Activated CD4-positive, CD25-positive, alpha-beta regulatory T cell treated with anti-CD3 and anti-CD28 coated beads, Interleukin-2, amount 50 U/mL, for 24 hours (primary cell): ENCODE results near the gene NCKAP5.

ENCODE experiments used
- ATAC-seq, 2 donors: fragments of 150-1000 bp; cut with Tn5 transposase; one replicate each; pipeline ENCODE4 v1.10.0; 2021; ENCODE audit warnings: mild to moderate bottlenecking in 1 of 2, moderate library complexity in 1 of 2

Gene NCKAP5

GRCh38 chr2:133062931-133063665 lies 505.2 kb downstream of the NCKAP5 start:
- no peak for ATAC-seq

DNA sequence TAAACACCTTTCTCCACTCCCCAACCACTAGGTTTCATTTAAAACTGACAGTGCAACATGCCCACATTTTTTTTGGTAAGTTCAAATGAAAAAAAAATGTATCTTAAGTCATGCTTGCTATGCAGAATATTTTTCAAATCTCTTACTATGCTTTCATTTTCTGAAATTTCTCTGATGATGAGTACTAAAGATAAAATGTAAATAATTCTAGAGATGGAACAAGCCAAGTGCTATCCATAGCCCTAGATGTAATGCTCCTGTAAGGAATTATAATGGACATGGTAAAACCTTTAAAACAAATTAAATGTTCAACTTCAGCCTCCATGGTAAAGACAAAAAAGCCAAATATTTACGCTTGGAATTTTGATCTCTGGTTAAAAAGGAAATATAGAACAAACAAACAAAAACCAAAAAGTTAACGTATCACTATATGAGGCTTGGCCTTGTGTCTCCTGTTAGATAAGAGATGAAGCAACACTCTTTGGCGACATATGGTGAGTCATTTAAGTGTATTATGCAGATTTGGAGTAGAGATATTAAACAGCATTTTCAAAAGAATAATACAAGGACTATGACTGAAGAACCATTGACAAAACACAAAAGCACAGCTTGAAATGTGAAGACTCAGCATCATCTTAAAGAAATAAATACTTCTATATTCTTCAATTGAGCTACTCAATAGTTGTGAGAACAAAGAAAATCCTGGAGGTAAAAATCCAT lies 506.2 kb downstream of the NCKAP5 start:
- ATAC-seq: no peak

GRCh38 chr2:133054297-133054696 lies 514.0 kb downstream of the NCKAP5 start:
- no peak for ATAC-seq

GRCh38 chr2:133053541-133053940 lies 514.7 kb downstream of the NCKAP5 start:
- no peak for ATAC-seq

DNA sequence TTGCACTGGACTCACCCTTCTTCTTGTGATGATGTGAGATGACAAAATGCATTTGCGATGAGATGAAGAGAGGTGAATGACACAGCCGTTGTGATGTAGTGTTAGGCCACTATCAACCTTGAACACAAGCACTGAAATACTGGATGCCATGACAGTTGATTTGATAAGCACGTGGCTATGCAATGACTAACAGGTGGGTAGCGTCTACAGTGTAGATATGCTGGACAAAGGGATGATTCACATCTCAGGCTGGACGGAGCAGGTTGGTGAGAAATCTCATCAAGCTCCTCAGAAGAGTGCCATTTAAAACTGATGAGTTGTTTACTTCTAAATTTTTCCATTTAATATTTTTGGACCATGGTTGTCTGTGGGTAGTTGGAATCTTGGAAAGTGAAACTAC lies 522.5 kb downstream of the NCKAP5 start:
- ATAC-seq: no peak

DNA sequence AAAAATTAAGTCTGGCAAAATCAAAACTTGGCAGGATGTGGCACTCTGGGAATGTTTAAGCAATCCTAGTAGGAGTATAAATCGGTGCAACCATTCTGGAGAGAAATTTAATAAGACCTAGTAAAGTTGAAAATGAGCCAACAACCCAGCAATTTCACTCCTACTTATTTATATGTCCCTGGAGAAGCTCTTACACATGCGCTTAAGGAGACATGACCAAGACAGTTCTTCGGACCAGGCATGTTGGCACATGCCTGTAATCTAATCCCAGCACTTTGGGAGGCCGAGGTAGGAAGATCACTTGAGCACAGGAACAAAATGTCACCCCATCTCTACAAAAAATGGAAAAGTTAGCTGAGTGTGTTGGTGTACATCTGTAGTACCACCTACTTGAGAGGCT lies 523.7 kb downstream of the NCKAP5 start:
- no peak for ATAC-seq

- ATAC-seq: no peak
Measured at GRCh38 chr2:133040170-133040569, 528.1 kb downstream of the NCKAP5 start.

GRCh38 chr2:133039531-133039930 lies 528.7 kb downstream of the NCKAP5 start:
- no peak for ATAC-seq

- ATAC-seq: no peak
Measured at GRCh38 chr2:133026536-133027177, 541.6 kb downstream of the NCKAP5 start.

- ATAC-seq: no peak
Measured at GRCh38 chr2:133025004-133025403, 543.3 kb downstream of the NCKAP5 start.

DNA sequence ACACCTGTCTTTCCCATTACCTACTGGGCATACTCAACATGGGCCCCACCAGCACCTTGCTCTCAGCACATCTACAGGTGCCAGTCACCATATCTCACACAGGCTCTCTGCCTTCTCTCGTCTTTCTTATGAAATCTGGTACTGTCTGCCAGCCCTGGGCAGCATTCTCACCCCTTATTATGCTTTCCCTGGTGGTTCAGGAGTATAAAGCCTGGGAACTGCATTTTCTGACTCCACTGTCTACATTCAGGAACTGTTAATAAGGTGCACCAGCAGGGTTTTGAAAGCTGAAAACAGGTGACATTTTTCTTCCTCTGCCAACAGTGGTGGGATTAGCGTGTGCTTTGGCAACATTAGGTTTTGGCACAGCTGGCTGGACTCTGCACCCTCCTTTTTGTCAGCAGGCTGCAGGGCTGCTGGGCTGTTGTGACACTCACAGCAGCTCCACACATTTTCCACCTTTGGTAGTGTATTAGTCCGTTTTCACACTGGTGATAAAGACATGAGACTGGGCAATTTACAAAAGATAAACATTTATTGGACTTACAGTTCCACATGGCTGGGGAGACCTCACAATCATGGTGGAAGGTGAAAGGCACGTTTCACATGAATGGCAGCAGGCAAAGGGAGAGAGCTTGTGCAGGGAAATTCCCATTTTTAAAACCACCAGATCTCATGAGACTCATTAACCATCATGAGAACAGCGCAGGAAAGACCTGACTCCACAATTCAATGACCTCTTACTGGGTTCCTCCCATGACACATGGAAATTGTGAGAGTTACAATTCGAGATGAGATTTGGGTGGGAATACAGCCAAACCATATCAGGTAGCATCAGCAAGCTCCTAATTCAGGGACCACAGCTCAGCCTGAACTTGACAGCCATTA lies 555.2 kb downstream of the NCKAP5 start:
- ATAC-seq: no peak

- no peak for ATAC-seq
Measured at GRCh38 chr2:133004623-133005022, 563.6 kb downstream of the NCKAP5 start.

GRCh38 chr2:132999421-132999820 lies 568.8 kb downstream of the NCKAP5 start:
- ATAC-seq: no peak

DNA sequence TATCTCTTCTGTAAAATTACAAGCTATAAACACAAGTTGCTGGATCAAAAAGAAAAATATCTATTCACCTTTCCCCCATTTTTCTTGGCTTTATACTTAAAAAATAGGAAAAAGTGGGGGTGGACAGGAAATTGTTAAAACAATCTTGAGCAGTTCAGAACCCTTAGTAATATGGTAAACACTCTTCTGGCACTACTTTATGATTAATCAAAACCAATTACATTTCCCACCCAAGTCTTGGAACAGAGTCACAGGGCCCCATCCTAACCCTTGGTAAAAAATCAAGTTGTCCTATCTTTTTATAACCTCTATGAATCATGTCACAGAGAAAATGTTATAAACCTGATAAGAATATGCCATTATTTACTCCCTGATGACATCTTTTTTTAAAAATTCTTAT lies 570.0 kb downstream of the NCKAP5 start:
- ATAC-seq: no peak

DNA sequence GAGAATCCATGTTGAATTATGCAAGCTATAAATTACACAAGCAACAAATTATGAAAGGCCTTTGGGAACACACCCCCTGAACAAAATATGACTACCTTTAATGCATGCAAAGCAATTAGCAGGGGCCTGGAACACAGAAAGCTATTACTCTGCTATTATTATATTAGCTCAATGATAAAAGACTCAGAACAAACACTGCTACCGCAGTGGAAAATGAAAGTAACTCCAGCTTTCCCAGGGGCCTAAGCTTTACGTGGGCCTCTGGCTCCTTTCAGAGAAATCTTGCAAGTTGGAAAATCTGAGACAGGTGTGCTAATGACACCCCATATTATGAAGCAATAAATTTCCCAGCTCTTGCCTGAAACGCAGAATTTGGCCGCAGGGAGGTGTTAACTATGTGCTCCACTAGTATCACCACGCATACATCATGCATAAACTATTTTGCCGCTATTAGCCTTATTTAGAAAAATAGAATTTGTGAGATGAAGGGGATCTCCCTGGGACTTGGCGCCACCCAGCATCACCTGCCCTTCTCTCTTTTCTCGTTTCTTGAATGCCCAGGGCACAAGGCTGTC lies 576.7 kb downstream of the NCKAP5 start:
- no peak for ATAC-seq

GRCh38 chr2:132984731-132985130 lies 583.5 kb downstream of the NCKAP5 start:
- no peak for ATAC-seq

- ATAC-seq: no peak
Measured at GRCh38 chr2:132980304-132980703, 588.0 kb downstream of the NCKAP5 start.

- ATAC-seq: no peak
Measured at GRCh38 chr2:132979339-132980093, 588.7 kb downstream of the NCKAP5 start.

GRCh38 chr2:132978840-132979239 lies 589.4 kb downstream of the NCKAP5 start:
- no peak for ATAC-seq

DNA sequence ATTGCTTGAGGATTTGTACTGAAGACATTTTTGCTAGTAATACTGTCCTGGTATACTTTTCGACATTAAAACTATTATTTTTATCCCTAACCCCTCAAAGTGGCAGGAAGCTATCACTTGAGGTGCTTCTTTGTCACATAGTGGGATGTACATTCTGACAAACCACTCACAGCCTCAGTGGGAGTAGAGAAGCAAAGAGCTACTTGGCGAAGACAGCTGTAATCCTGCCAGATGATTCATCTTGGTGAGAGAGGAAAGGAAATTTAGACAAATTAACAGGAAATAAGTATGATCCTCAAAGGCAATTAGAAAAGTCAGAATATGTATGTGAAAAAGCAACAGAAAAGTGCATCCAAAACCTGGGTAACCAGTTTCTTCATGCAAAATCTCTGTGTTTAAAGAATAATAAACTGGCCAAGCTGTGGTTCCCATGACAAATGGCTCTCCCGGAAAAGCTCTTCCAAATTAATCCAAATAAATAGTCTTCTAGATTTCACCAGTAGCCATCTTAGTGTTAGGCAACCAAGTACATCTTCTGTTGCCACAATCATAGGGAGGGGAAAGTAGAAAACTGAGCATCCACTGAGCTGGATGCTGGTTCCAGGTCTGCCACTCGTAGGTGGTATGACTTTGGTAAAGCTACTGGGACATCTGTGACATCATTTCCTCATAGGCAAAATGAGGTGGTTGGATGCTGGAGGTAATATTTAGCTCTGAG lies 590.3 kb downstream of the NCKAP5 start:
- no peak for ATAC-seq
